Endothelial cell (in vitro differentiated cells): ENCODE data around the gene CUX1. TPM values are rescaled to one million over a fixed set of nuclear protein-coding genes. Genes with fewer than 3 reads are reported as not detected.

Source experiments
- DNase-seq: peaks from one replicate; pipeline ENCODE4 v3.0.0; 2021; ENCODE audit warnings: low spot score
- H3K27ac Mint-ChIP-seq: one replicate; pipeline ENCODE4 v1.8.0; 2021; ENCODE audit warnings: mixed read lengths, inconsistent platforms; ENCODE audit not compliant: unreplicated experiment
- H3K27me3 Mint-ChIP-seq: one replicate; pipeline ENCODE4 v1.8.0; 2021; ENCODE audit warnings: mild to moderate bottlenecking, moderate library complexity, mixed read lengths, inconsistent platforms; ENCODE audit not compliant: unreplicated experiment
- H3K36me3 Mint-ChIP-seq: one replicate; pipeline ENCODE4 v1.8.0; 2021; ENCODE audit warnings: mild to moderate bottlenecking, low read depth, mixed read lengths, inconsistent platforms; ENCODE audit not compliant: unreplicated experiment
- H3K4me1 Mint-ChIP-seq: one replicate; pipeline ENCODE4 v1.8.0; 2021; ENCODE audit warnings: mild to moderate bottlenecking, mixed read lengths, inconsistent platforms; ENCODE audit not compliant: unreplicated experiment
- H3K4me3 Mint-ChIP-seq: one replicate; pipeline ENCODE4 v1.8.0; 2021; ENCODE audit warnings: mild to moderate bottlenecking, mixed read lengths, inconsistent platforms; ENCODE audit not compliant: unreplicated experiment
- H3K9me3 Mint-ChIP-seq: one replicate; pipeline ENCODE4 v1.8.0; 2021; ENCODE audit warnings: mixed read lengths, inconsistent platforms; ENCODE audit not compliant: unreplicated experiment
- CTCF ChIP-seq: fragments of 200-600 bp; sonication (generic); IDR thresholded peaks from one replicate; pipeline ENCODE4 v1.5.0; 2021; ENCODE audit warnings: antibody characterized with exemption; ENCODE audit not compliant: unreplicated experiment
- total RNA-seq: library from RNA; stranded (reverse); fragmentation: NEBNext Ultra II Directional; extraction: Animal tissue kit (Norgen Biotek cat#: 25700); gene quantifications from one replicate; pipeline ENCODE4 v1.2.1, GENCODE V29; 2021; ENCODE audit not compliant: unreplicated experiment

CUX1 gene
- total RNA-seq, 1 donor from 2014 or later: 43.7 TPM

- no peak for TF ChIP-seq CTCF
- Mint-ChIP-seq H3K27ac (no peak overlapping the region), H3K4me1 (peaks cover 15% of the 10 kb centered on the region), H3K4me3 (no peak overlapping the region), H3K27me3 (peaks cover 8% of the 10 kb centered on the region), H3K36me3 (no peaks in the 10 kb centered on the region), H3K9me3 (no peaks in the 10 kb centered on the region)
- DNase-seq: no peak
These were observed 147.4 kb downstream of the CUX1 start for GRCh38 chr7:101964680-101965452.

- no peak overlapping the region for H3K27ac Mint-ChIP-seq
- H3K9me3 Mint-ChIP-seq: no peaks in the 10 kb centered on the region
- no peak for TF ChIP-seq CTCF
- DNase-seq: no peak
- H3K27me3 Mint-ChIP-seq: peaks cover 4% of the 10 kb centered on the region
- no peak overlapping the region for H3K4me3 Mint-ChIP-seq
- peaks cover 17% of the 10 kb centered on the region for H3K4me1 Mint-ChIP-seq
- no peaks in the 10 kb centered on the region for H3K36me3 Mint-ChIP-seq
These were observed 151.5 kb downstream of the CUX1 start for GRCh38 chr7:101968720-101969466.

- Mint-ChIP-seq H3K4me3 (no peak overlapping the region), H3K27ac (no peak overlapping the region), H3K36me3 (no peaks in the 10 kb centered on the region), H3K27me3 (peaks cover 1% of the 10 kb centered on the region), H3K9me3 (no peaks in the 10 kb centered on the region), H3K4me1 (peaks cover 10% of the 10 kb centered on the region)
- DNase-seq: no peak
- TF ChIP-seq CTCF: no peak
These were observed 152.7 kb downstream of the CUX1 start for GRCh38 chr7:101969997-101970585.

- TF ChIP-seq CTCF: no peak
- DNase-seq: no peak
- H3K9me3 Mint-ChIP-seq: no peaks in the 10 kb centered on the region
- peaks cover 1% of the 10 kb centered on the region for H3K27me3 Mint-ChIP-seq
- peaks cover 7% of the 10 kb centered on the region for H3K4me1 Mint-ChIP-seq
- no peak overlapping the region for H3K4me3 Mint-ChIP-seq
- no peak overlapping the region for H3K27ac Mint-ChIP-seq
- no peaks in the 10 kb centered on the region for H3K36me3 Mint-ChIP-seq
These were observed 153.4 kb downstream of the CUX1 start for GRCh38 chr7:101970801-101971200.
